ENCODE results near the gene AVPR2.

GRCh38 chrX:153947009-153947769, 42.7 kb downstream of the AVPR2 start:
- TF ChIP-seq, protein P1, sequence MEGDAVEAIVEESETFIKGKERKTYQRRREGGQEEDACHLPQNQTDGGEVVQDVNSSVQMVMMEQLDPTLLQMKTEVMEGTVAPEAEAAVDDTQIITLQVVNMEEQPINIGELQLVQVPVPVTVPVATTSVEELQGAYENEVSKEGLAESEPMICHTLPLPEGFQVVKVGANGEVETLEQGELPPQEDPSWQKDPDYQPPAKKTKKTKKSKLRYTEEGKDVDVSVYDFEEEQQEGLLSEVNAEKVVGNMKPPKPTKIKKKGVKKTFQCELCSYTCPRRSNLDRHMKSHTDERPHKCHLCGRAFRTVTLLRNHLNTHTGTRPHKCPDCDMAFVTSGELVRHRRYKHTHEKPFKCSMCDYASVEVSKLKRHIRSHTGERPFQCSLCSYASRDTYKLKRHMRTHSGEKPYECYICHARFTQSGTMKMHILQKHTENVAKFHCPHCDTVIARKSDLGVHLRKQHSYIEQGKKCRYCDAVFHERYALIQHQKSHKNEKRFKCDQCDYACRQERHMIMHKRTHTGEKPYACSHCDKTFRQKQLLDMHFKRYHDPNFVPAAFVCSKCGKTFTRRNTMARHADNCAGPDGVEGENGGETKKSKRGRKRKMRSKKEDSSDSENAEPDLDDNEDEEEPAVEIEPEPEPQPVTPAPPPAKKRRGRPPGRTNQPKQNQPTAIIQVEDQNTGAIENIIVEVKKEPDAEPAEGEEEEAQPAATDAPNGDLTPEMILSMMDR (IDR thresholded peaks at IDR 0.05; ENCODE audit: borderline replicate concordance, extremely low read depth, low read length, poor library complexity, severe bottlenecking) = peak; percentile 80
- TF ChIP-seq EZH2 (IDR thresholded peaks at IDR 0.05; ENCODE audit: borderline replicate concordance, low read depth, low read length, severe bottlenecking) = no peak

Measured in DND-41 (cell line).